HEK293T (cell line): ENCODE measurements around the gene IL7R.
"Not testable (repeated sequence)": the region's sequence is repeated elsewhere in the genome, so short reads cannot be mapped to it uniquely, and the experiment has no call there.

Experiments
- CTCF ChIA-PET: fragments of 350-600 bp; formaldehyde crosslinking; extraction: SDS; loops from one replicate; lab custom pipeline; 2021; ENCODE audit warnings: antibody characterized with exemption, inconsistent platforms; lab: Yijun Ruan, JAX
- POLR2A ChIA-PET: fragments of 350-600 bp; formaldehyde crosslinking; extraction: SDS; loops from one replicate; lab custom pipeline; 2020; ENCODE audit warnings: antibody characterized with exemption, inconsistent platforms; lab: Yijun Ruan, JAX
- DNase-seq: peaks from one replicate; pipeline ENCODE4 v3.0.0; 2012; ENCODE audit warnings: mixed read lengths; ENCODE audit errors: extremely low spot score
- ARNT ChIP-seq: fragments of 450-650 bp; IDR thresholded peaks from 2 replicates; pipeline ENCODE4 v1.6.1; 2017; ENCODE audit warnings: mild to moderate bottlenecking
- BHLHE40 ChIP-seq: fragments of 450-650 bp; IDR thresholded peaks from 2 replicates; pipeline ENCODE4 v1.6.1; 2016; ENCODE audit warnings: mild to moderate bottlenecking, moderate library complexity, borderline replicate concordance
- CTBP1 ChIP-seq: fragments of 450-650 bp; IDR thresholded peaks from 2 replicates; pipeline ENCODE4 v1.6.1; 2016; ENCODE audit warnings: borderline replicate concordance
- ELF4 ChIP-seq: fragments of 450-650 bp; IDR thresholded peaks from 2 replicates; pipeline ENCODE4 v1.6.1; 2017; ENCODE audit warnings: antibody characterized with exemption
- FOXA1 ChIP-seq: fragments of 450-650 bp; IDR thresholded peaks from 2 replicates; pipeline ENCODE4 v1.6.1; 2016; ENCODE audit warnings: mild to moderate bottlenecking
- FOXK2 ChIP-seq: fragments of 450-650 bp; IDR thresholded peaks from 2 replicates; pipeline ENCODE4 v1.6.1; 2016; ENCODE audit warnings: mild to moderate bottlenecking
- FOXM1 ChIP-seq: fragments of 450-650 bp; IDR thresholded peaks from 2 replicates; pipeline ENCODE4 v1.6.1; 2017; ENCODE audit warnings: mild to moderate bottlenecking, borderline replicate concordance
- HDGF ChIP-seq: fragments of 450-650 bp; IDR thresholded peaks from 2 replicates; pipeline ENCODE4 v1.6.1; 2017; ENCODE audit warnings: antibody characterized with exemption, borderline replicate concordance
- L3MBTL2 ChIP-seq: fragments of 450-650 bp; conservative IDR thresholded peaks from 2 replicates; pipeline ENCODE4 v1.6.1; 2016; ENCODE audit warnings: mild to moderate bottlenecking
- LEF1 ChIP-seq: fragments of 450-650 bp; IDR thresholded peaks from 2 replicates; pipeline ENCODE4 v1.6.1; 2017; ENCODE audit warnings: mild to moderate bottlenecking, borderline replicate concordance
- NFRKB ChIP-seq: fragments of 450-650 bp; IDR thresholded peaks from 2 replicates; pipeline ENCODE4 v1.6.1; 2016; ENCODE audit warnings: mild to moderate bottlenecking, moderate library complexity
- SP1 ChIP-seq: fragments of 450-650 bp; IDR thresholded peaks from 2 replicates; pipeline ENCODE4 v1.6.1; 2017
- SUZ12 ChIP-seq: fragments of 450-650 bp; IDR thresholded peaks from 2 replicates; pipeline ENCODE4 v1.6.1; 2016; ENCODE audit warnings: mild to moderate bottlenecking
- TARDBP ChIP-seq: fragments of 450-650 bp; IDR thresholded peaks from 2 replicates; pipeline ENCODE4 v1.6.1; 2016
- ZNF384 ChIP-seq: fragments of 450-650 bp; IDR thresholded peaks from 2 replicates; pipeline ENCODE4 v1.6.1; 2016
- TF ChIP-seq, protein P1 (sequence below): fragments of 450-650 bp; IDR thresholded peaks from 2 replicates; pipeline ENCODE4 v1.6.1; 2016

IL7R gene

DNA sequence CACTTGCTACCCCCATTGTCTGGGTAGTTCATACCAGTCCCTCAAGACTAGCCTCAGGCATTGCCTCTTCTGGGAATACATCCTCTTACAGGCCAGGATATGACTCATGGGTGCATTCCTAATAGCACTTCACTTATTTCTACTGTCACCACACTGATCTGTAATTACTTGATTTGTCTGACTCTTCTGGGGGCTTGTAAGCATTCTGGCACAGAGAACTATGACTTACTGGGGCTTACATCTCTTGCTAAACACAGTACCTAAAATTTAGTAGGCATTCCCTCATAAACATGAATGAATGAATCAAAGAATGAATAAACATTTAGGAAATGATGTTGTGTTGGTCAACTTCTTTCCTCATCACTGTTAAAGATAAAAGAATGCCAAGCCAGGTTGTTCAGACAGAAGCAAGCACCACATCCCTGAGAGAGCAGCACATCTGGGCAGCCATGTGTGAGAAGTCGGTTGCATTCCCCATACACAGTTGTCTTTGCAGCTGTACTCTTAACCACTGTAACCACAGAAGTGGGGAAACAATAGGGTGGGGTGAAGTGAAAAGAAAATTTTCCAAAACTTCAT lies 27.6 kb downstream of the IL7R start:
- POLR2A ChIA-PET = no interaction called here
- DNase-seq = no peak
- no peak for TF ChIP-seq CTBP1
- no peak for TF ChIP-seq BHLHE40
- TF ChIP-seq TARDBP = no peak
- TF ChIP-seq L3MBTL2 = no peak
- TF ChIP-seq SP1 = no peak
- TF ChIP-seq, protein P1, sequence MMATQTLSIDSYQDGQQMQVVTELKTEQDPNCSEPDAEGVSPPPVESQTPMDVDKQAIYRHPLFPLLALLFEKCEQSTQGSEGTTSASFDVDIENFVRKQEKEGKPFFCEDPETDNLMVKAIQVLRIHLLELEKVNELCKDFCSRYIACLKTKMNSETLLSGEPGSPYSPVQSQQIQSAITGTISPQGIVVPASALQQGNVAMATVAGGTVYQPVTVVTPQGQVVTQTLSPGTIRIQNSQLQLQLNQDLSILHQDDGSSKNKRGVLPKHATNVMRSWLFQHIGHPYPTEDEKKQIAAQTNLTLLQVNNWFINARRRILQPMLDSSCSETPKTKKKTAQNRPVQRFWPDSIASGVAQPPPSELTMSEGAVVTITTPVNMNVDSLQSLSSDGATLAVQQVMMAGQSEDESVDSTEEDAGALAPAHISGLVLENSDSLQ = no peak
- no peak for TF ChIP-seq FOXM1
- no peak for TF ChIP-seq ELF4
- no peak for TF ChIP-seq HDGF
- TF ChIP-seq FOXK2 = no peak
- no peak for TF ChIP-seq NFRKB
- TF ChIP-seq LEF1 = no peak
- CTCF ChIA-PET = no interaction called here

DNA sequence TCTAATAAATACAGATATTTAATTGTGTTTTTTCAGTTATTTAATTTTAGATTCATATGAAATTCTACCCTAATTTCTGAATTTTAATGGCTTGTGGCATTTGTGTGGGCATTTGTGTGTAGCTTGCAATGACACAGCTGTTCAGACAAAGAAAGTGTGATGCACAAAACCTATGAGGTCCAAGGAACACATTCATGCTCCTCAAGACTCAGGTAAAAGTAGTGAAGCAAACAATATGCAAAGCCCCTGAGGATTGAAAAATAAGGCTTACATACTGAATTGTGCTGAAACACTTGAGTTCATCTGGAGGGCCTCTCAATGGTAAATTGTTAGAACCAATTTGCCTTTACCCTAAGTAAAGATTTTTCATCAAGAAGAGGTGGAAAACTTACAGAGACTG lies 28.1 kb downstream of the IL7R start:
- DNase-seq = no peak
- TF ChIP-seq FOXA1 (no peak), LEF1 (no peak), SP1 (no peak), ARNT (no peak), SUZ12 (no peak)
- TF ChIP-seq, protein P1 = no peak
- ChIA-PET CTCF (no interaction called here), POLR2A (no interaction called here)

DNA sequence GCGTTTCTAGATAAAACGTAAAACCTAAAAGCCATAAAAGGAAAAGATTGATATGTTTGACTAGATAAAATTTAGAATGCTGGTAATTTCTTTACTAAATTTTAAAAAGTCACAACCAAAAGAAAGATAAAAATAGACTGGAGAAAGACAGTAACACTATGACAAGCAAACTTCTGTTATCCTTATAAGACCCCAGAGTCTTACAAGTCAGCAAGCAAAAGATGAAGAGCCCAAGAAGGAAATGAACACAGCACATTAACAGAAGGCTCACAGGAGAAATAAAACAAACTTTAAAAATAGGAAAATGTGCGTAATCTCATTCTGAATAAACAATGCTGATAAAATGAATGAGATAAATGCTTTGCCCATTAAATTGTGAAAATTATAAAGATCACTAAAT lies 29.7 kb downstream of the IL7R start:
- ChIA-PET POLR2A (no interaction called here), CTCF (no interaction called here)
- DNase-seq = no peak
- no peak for TF ChIP-seq LEF1
- TF ChIP-seq L3MBTL2 = no peak
- TF ChIP-seq, protein P1 = no peak
- TF ChIP-seq ARNT = no peak
- no peak for TF ChIP-seq HDGF

DNA sequence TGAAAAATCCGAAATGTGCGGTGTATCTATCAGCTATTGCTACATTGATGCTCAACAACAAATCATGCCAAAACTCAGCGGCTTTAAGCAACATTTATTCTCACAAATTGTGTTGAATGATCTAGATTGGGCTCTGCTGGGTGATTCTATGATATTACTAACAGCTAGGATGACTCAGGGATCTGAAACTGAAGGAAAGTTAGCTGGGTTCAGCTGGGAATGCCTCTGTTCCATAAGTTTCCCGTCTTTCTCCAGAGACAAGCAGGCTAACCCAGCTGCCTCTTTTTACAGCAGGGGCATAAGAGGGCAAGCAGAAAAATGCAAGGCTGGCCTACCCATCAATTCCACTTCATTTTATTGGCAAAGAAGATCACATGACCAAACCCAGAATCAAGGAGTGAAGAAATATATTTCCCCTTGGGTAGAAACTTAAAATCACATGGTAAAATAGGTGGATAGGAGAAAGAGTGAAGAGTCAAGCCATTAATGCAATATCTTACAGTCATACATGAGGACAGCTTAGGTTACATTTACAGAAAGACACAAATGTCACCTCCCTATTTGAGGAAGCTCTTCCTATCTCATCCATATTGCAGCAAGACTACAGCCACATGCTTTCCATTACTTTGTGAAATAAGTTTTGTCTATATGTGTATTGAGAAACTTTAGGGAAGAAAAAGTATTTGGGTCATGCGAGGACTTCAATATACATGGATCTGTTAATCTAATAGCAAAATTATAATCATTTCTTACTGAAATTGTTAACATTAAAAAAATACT lies 30.8 kb downstream of the IL7R start:
- no peak for DNase-seq
- POLR2A ChIA-PET = no interaction called here
- no peak for TF ChIP-seq LEF1
- TF ChIP-seq SUZ12 = no peak
- no peak for TF ChIP-seq TARDBP
- TF ChIP-seq SP1 = no peak
- TF ChIP-seq BHLHE40 = no peak
- TF ChIP-seq, protein P1 = no peak
- no peak for TF ChIP-seq NFRKB
- TF ChIP-seq ELF4 = no peak
- no peak for TF ChIP-seq FOXK2
- no peak for TF ChIP-seq ZNF384
- no peak for TF ChIP-seq ARNT
- no peak for TF ChIP-seq FOXM1
- no peak for TF ChIP-seq HDGF
- TF ChIP-seq FOXA1 = no peak
- CTCF ChIA-PET = no interaction called here

DNA sequence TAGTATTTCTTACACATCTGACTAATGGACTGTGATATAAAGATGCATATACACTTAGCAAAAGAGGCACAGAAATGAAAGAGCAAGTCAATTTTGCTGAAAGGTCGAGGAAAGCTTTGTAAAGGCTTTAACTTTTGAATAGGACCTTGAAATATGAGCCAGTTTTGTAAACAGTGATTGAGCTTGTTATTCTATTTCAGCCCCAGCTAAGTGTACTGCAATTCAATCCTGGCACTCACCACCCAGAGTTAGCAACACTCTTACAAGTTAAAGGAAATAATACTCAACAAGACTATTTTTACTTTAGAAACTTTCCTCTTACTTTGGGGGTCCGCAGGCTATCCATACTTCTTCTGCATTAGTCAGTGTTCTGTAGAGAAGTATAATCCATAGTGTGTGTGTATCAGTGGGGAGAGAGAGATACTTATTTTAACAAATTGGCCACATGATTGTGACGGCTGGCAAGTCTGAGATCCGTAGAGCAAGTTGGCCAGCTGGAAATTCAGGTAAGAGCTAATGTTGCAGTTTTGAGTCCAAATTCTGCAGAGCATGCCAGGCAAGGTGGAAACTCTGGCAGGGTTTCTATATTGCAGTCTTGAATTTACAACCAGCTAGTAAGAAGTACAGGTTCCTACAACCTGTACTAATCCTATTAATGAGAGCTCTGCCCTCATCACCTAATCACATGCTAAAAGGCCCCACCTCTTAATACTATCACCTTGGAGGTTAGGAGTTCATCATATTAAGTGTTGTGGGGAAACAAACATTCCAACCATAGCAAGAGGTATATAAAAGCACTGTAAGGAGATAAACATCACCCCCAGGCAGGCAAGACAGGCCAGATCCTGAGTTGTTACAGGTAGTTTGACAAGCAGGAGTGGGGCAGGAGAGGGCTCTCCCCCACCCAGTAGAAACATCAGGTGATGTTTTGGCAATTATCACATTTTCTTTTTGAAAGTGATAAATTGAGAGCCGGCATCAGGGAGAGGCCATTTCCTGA lies 33.6 kb downstream of the IL7R start:
- POLR2A ChIA-PET = no interaction called here
- TF ChIP-seq FOXK2 = no peak
- TF ChIP-seq SP1 = no peak
- no peak for TF ChIP-seq NFRKB
- TF ChIP-seq ZNF384 = no peak
- no peak for TF ChIP-seq LEF1
- TF ChIP-seq HDGF = no peak
- no peak for TF ChIP-seq TARDBP
- no peak for TF ChIP-seq ELF4
- TF ChIP-seq L3MBTL2 = no peak
- no peak for TF ChIP-seq FOXA1
- no peak for TF ChIP-seq CTBP1
- no peak for TF ChIP-seq SUZ12
- TF ChIP-seq, protein P1 = no peak
- no peak for TF ChIP-seq FOXM1
- TF ChIP-seq ARNT = no peak
- no peak for TF ChIP-seq BHLHE40
- no peak for DNase-seq
- CTCF ChIA-PET = no interaction called here

DNA sequence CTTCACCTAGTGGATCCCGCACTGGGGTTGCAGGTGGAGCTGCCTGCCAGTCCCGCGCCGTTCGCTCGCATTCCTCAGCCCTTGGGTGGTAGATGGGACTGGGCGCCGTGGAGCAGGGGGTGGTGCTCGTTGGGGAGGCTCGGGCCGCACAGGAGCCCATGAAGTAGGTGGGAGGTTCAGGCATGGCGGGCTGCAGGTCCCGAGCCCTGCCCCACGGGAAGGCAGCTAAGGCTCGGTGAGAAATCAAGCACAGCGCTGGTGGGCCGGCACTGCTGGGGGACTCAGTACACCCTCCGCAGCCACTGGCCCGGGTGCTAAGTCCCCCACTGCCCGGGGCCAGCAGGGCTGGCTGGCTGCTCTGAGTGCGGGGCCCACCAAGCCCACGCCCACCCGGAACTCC lies 36.1 kb downstream of the IL7R start:
- DNase-seq, POLR2A ChIA-PET, CTCF ChIA-PET: not testable (repeated sequence)
